GM19025 (cell line): Measurements from ENCODE around the gene LPIN2.
A peak's percentile ranks its signal among the peaks of the same experiment; 100 is the strongest.
"Not testable (repeated sequence)": the region's sequence is repeated elsewhere in the genome, so short reads cannot be mapped to it uniquely, and the experiment has no call there.

Experiments used
- ATAC-seq: cut with Tn5 transposase; IDR thresholded peaks from one replicate; pipeline ENCODE4 v1.9.1; 2021; ENCODE audit warnings: mild to moderate bottlenecking, low read depth, moderate library complexity; ENCODE audit not compliant: unreplicated experiment

LPIN2 gene

GRCh38 chr18:3012136-3013023 is 564 bp downstream of the LPIN2 start:
- peak; percentile 35 for ATAC-seq

- ATAC-seq: no peak
These were observed 2.9 kb downstream of the LPIN2 start for GRCh38 chr18:3010086-3010485.

GRCh38 chr18:3008541-3008940 is 4.4 kb downstream of the LPIN2 start:
- no peak for ATAC-seq

GRCh38 chr18:3007491-3007890 is 5.5 kb downstream of the LPIN2 start:
- no peak for ATAC-seq

- ATAC-seq: no peak
These were observed 7.5 kb downstream of the LPIN2 start for GRCh38 chr18:3005462-3005861.

GRCh38 chr18:3003766-3004165 is 9.2 kb downstream of the LPIN2 start:
- ATAC-seq: not testable (repeated sequence)

GRCh38 chr18:3002732-3003131 is 10.2 kb downstream of the LPIN2 start:
- ATAC-seq: no peak

- no peak for ATAC-seq
These were observed 14.3 kb downstream of the LPIN2 start for GRCh38 chr18:2998644-2999043.

GRCh38 chr18:2997846-2998564 is 14.9 kb downstream of the LPIN2 start:
- no peak for ATAC-seq

- ATAC-seq: no peak
These were observed 15.5 kb downstream of the LPIN2 start for GRCh38 chr18:2997429-2997828.

GRCh38 chr18:2994603-2995432 is 18.1 kb downstream of the LPIN2 start:
- peak; percentile 59 for ATAC-seq

- ATAC-seq: no peak
These were observed 18.8 kb downstream of the LPIN2 start for GRCh38 chr18:2994020-2994589.

- ATAC-seq: no peak
These were observed 19.7 kb downstream of the LPIN2 start for GRCh38 chr18:2992995-2993877.

GRCh38 chr18:2990956-2991640 is 21.8 kb downstream of the LPIN2 start:
- no peak for ATAC-seq

- no peak for ATAC-seq
These were observed 24.8 kb downstream of the LPIN2 start for GRCh38 chr18:2987876-2988790.

GRCh38 chr18:2986150-2986865 is 26.6 kb downstream of the LPIN2 start:
- no peak for ATAC-seq

- ATAC-seq: no peak
These were observed 27.3 kb downstream of the LPIN2 start for GRCh38 chr18:2985628-2986027.
